ENCODE data around the gene MAN2B2. TPM values are rescaled to one million over a fixed set of nuclear protein-coding genes. Genes with fewer than 3 reads are reported as not detected.

Gene MAN2B2
- total RNA-seq, 2 experiments from 2014 or later = 36.1 to 36.7 TPM

DNA sequence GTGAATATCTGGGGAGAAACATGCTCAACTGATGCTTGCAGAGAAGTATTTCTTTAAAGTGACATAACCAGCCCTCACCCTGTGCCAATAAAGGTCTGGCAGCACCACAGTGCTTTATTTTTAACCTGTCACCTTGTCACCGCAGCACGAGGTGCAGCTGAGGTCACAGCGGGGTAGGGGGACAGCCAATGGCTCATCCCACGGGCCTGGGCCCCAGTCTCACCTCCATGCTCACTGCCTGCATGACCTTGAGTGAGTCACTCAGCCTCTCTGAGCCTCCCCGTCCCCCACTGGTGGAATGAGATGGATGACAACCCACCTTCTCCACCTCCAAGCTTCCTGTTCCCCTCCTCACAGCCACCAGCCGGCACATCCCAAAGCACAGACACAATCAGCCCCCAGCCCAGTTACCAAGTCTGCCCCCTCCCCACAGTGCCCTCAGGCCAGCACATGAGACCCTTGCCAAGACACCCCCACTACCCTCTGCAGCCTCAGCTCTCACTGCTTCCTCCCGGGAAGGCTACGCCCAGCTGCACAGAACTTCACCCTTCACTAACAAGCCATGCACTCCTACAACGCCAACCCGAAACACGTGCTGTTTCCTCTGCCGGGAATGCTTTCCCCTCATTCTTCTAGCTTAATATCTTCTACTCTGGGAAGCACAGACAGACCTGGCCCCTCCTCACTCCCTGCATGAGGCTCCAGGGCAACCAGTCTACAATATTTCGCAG, 24.9 kb upstream of the MAN2B2 start:
- Mint-ChIP-seq H3K36me3 (ENCODE audit: low read depth) (no peaks in the 10 kb centered on the region), H3K4me1 (no peaks in the 10 kb centered on the region), H3K9me3 (peaks cover 5% of the 10 kb centered on the region), H3K27ac (no peak overlapping the region), H3K4me3 (no peak overlapping the region), H3K27me3 (peaks cover 7% of the 10 kb centered on the region)
- ChIA-PET CTCF (interaction anchor here (1.0 to 1.5 kb wide), 2 partner anchors 25 to 300 kb away, joined by 3 read pairs; partner anchors contain the start of gene MAN2B2), POLR2A (no interaction called here)
- DNase-seq = no peak

DNA sequence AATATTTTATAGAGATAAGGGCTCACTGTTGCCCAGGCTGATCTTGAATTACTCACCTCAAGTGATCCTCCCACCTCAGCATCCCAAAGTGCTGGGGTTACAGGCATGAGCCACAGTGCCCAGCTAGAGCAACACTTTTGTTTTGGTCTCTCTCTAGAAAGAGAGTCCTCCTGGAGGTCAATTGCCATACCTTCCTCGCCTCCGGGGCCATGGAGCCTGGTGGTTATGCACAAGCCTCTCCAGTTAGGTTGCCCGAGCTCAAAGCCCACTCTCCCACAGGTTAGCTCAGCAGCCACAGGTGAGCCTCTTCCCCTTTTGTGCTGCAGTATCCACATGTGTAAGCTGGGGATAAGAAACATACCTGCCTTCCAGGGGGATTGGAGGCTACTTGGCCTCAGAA, 24.2 kb upstream of the MAN2B2 start:
- CTCF ChIA-PET = interaction anchor here (1.0 to 1.5 kb wide), 2 partner anchors 24 to 300 kb away, joined by 3 read pairs; partner anchors contain the start of gene MAN2B2
- POLR2A ChIA-PET = no interaction called here

DNA sequence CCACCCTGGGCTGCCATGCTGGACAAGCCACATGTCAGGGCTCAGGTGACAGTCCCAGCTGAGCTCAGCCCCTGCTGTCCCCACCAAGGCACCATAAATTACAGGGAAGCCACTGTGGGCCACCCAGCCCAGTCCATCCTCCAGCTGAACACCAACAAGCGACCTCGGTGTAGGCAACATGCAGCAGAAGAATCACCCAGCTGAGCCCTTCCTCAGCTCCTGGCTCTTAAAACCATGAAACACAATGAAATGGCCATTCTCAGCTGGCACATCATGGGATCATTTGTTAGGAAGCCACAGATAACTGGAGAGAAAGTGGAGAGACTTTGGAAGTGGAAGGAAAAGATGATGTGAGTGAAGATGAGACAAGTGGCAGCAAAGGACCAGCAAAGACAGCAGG, 23.3 kb upstream of the MAN2B2 start:
- Mint-ChIP-seq H3K36me3 (ENCODE audit: low read depth) (no peaks in the 10 kb centered on the region), H3K9me3 (peaks cover 5% of the 10 kb centered on the region), H3K27ac (no peak overlapping the region), H3K4me3 (no peak overlapping the region), H3K4me1 (no peaks in the 10 kb centered on the region), H3K27me3 (peaks cover 6% of the 10 kb centered on the region)
- ChIA-PET POLR2A (no interaction called here), CTCF (no interaction called here)
- DNase-seq = no peak

More for the DNA sequence above, 24.2 kb upstream of the MAN2B2 start:
- no peak for DNase-seq
- H3K9me3 Mint-ChIP-seq = peaks cover 5% of the 10 kb centered on the region
- H3K36me3 Mint-ChIP-seq (ENCODE audit: low read depth) = no peaks in the 10 kb centered on the region
- peaks cover 7% of the 10 kb centered on the region for H3K27me3 Mint-ChIP-seq
- H3K4me3 Mint-ChIP-seq = no peak overlapping the region
- no peaks in the 10 kb centered on the region for H3K4me1 Mint-ChIP-seq
- no peak overlapping the region for H3K27ac Mint-ChIP-seq

DNA sequence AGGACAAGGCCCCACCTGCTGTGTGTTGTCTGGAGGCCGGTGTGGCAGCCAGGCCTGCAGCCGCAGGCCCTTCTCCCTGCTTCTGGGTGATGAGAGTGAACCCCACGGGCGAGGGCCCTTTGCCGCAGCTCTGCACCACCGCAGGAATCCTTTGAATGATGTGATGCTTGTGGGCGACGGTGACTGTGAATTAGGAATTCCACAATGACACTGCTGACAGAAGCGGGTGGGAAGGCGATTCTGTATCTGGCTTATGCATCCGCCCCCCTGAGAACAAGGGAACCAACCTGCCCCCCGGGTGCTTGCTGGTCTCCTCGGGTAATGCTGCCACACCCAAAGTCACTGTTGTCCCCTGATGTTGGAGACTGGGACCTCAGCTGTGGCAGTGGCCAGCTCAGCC, 19.5 kb upstream of the MAN2B2 start:
- no peak overlapping the region for H3K27ac Mint-ChIP-seq
- no peak for DNase-seq
- H3K27me3 Mint-ChIP-seq = peaks cover 22% of the 10 kb centered on the region
- POLR2A ChIA-PET = no interaction called here
- no peaks in the 10 kb centered on the region for H3K36me3 Mint-ChIP-seq (ENCODE audit: low read depth)
- H3K4me3 Mint-ChIP-seq = no peak overlapping the region
- CTCF ChIA-PET = no interaction called here
- H3K9me3 Mint-ChIP-seq = peaks cover 5% of the 10 kb centered on the region
- H3K4me1 Mint-ChIP-seq = no peaks in the 10 kb centered on the region

DNA sequence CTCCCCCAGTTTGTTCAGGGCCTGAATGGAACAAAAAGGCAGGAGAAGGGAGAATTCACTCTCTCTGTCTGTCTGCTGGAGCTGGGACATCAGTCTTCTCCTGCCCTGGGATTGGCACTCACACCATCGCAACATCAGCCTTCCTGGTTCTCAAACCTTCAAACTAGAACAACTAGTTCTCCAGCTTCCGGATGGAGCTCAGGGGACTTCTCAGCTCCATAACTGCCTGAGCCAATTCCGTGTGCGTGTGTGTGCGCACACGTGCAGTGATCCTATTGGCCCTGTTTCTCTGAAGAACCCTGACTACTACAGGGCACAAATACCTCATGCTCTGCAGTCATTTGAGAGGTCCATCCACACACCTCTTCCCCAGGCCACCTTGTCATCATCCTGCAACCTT, 18.7 kb upstream of the MAN2B2 start:
- Mint-ChIP-seq H3K4me3 (no peak overlapping the region), H3K36me3 (ENCODE audit: low read depth) (no peaks in the 10 kb centered on the region), H3K27me3 (peaks cover 28% of the 10 kb centered on the region), H3K27ac (no peak overlapping the region), H3K4me1 (peaks cover 6% of the 10 kb centered on the region), H3K9me3 (peaks cover 5% of the 10 kb centered on the region)
- DNase-seq = no peak
- POLR2A ChIA-PET = no interaction called here
- CTCF ChIA-PET = interaction anchor here (1.7 kb wide), 1 partner anchor 9 kb away, joined by 4 read pairs; no protein-coding TSS in a partner anchor

DNA sequence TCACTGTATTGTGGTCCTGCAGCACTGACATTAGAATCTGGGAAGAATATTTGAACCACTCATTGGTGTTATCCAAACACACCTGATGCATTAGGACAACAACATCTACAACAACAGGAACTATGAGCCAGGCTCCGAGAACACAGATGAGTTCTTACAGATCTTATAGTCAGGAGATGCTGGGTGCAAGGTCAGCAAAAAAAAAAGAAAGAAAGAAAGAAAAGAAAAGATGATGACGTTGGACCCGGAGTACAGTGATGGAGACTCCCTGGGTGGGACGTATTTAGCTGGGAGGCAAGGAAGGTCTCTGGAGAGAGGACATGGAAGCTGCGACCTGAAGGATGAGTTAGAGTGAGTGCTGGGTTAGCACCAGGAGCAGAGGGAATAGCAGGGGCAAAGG, 17.8 kb upstream of the MAN2B2 start:
- H3K27ac Mint-ChIP-seq = no peak overlapping the region
- H3K4me3 Mint-ChIP-seq = no peak overlapping the region
- CTCF ChIA-PET = interaction anchor here (1.7 kb wide), 1 partner anchor 10 kb away, joined by 4 read pairs; no protein-coding TSS in a partner anchor
- peaks cover 38% of the 10 kb centered on the region for H3K27me3 Mint-ChIP-seq
- no peaks in the 10 kb centered on the region for H3K36me3 Mint-ChIP-seq (ENCODE audit: low read depth)
- POLR2A ChIA-PET = no interaction called here
- H3K4me1 Mint-ChIP-seq = peaks cover 15% of the 10 kb centered on the region
- H3K9me3 Mint-ChIP-seq = peaks cover 5% of the 10 kb centered on the region
- no peak for DNase-seq

DNA sequence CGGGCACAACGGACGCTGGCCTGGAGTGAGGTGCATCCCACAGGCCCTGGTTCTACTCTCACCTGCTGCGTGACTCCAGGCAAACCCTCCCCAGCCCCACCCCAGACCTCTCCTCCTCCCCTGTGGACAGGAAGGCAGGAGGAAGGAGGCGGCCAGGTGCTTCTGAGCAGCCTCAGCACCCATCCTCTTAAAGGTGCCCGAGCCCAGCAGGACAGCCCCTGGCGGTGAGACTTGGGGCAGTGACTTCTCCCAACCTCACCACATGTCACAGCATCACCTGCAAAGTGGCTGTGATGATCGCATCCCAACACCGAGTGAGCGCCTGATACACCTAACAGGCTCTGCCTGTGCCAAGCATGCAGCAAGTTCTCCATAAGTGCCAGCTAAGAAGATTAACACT, 17.1 kb upstream of the MAN2B2 start:
- Mint-ChIP-seq H3K9me3 (no peaks in the 10 kb centered on the region), H3K36me3 (ENCODE audit: low read depth) (no peaks in the 10 kb centered on the region), H3K4me3 (no peak overlapping the region), H3K4me1 (peaks cover 16% of the 10 kb centered on the region), H3K27ac (no peak overlapping the region), H3K27me3 (peaks cover 44% of the 10 kb centered on the region)
- ChIA-PET POLR2A (no interaction called here), CTCF (interaction anchor here (1.7 kb wide), 1 partner anchor 10 kb away, joined by 4 read pairs; no protein-coding TSS in a partner anchor)
- no peak for DNase-seq

DNA sequence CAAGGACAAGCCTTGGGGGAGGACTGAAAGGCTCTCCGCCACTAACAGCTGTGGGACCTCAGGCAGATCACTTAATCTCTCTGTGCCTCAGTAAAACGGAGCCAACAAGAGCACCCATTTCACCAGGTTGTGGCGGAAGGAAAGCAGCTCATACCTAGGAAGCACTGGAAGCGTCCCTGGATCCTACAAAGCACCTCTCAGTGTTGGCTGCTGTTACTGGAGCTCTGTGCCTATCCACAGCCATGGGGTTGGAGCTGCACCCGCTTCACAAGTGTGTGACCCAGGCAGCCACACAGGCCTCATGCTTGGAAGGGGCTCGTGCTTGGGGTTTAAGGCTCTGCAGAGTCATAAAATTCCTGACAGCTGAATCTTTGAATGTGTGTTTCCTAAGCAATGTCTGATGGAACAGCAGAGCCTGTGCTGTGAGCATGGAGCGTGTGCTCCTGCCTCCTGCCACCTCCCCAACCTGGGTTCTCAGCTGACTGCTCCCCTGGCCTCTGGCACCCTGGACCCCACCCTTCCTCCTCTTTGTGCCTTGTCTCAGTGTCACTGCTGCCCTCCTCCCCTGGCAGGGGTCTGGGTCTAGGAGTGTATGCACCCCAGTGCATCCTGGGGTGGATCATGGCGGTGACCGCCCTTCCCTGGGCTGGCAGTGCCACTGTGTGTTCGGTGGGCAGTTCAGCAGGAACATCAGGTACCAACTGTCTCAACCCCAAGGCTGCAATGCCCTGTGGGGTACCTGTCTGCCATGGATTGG, 14.4 kb upstream of the MAN2B2 start:
- peaks cover 59% of the 10 kb centered on the region for H3K27me3 Mint-ChIP-seq
- ChIA-PET POLR2A (no interaction called here), CTCF (interaction anchor here (2.6 to 3.5 kb wide), 2 partner anchors 13 to 14 kb away, joined by 6 to 12 read pairs; partner anchors contain the start of gene MAN2B2)

DNA sequence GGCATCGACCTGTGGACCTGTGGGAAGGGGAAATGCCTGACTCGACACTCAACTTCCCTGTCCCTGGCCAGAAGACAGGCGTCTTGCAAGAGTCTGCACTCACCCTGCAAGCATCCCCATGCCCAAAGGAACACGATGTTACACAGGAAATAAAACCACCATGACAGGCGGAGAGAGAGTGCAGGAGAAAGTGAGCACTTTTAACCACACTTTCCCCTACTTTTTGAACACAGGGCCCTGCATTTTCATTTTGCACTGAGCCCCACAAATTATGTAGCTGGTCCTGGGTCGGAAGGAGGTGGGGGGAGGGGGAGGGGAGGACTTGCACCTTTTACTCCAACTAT, 13.8 kb upstream of the MAN2B2 start:
- Mint-ChIP-seq H3K9me3 (peaks cover 3% of the 10 kb centered on the region), H3K36me3 (ENCODE audit: low read depth) (no peaks in the 10 kb centered on the region), H3K4me3 (no peak overlapping the region), H3K27me3 (peaks cover 65% of the 10 kb centered on the region), H3K27ac (no peak overlapping the region), H3K4me1 (peaks cover 16% of the 10 kb centered on the region)
- DNase-seq = no peak
- ChIA-PET CTCF (interaction anchor here (2.6 to 3.5 kb wide), 2 partner anchors 14 kb away, joined by 6 to 12 read pairs; partner anchors contain the start of gene MAN2B2), POLR2A (no interaction called here)

More for the DNA sequence above, 14.4 kb upstream of the MAN2B2 start:
- peaks cover 16% of the 10 kb centered on the region for H3K4me1 Mint-ChIP-seq
- peaks cover 3% of the 10 kb centered on the region for H3K9me3 Mint-ChIP-seq
- H3K27ac Mint-ChIP-seq = no peak overlapping the region
- no peak overlapping the region for H3K4me3 Mint-ChIP-seq
- H3K36me3 Mint-ChIP-seq (ENCODE audit: low read depth) = no peaks in the 10 kb centered on the region
- DNase-seq = no peak

DNA sequence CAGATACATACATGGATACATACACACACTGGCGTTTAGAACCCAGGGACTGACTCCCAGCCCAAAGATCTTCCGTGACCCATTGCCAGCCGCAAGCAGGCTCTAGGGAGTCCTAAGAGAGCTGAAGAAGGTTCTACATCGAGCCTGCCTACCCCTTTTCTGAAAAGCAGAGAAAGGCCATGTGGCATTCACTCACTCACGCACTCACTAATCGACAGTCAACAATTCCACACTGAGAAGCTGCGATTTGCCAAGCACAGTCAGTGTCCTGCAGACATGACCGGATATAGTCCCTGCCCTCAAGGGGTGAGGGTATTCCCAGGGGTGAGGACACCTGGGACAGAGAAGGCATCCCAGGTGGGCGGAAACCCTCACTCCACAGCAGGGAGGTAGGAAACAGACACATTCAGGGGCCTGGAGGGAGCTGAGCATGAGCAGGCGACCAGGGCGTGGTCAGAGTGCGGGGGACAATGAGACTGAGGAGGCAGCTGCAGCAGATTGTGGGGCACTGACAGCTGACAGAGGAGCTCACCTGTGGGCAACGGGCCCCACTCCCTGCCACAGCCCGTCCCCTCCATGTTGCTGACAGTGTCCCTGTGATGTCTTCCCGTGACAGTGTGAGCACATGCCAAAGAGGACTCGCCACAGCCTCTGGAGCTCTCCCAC, 13.2 kb upstream of the MAN2B2 start:
- POLR2A ChIA-PET = no interaction called here
- Mint-ChIP-seq H3K4me1 (peaks cover 16% of the 10 kb centered on the region), H3K27ac (no peak overlapping the region), H3K27me3 (peaks cover 67% of the 10 kb centered on the region), H3K4me3 (no peak overlapping the region), H3K36me3 (ENCODE audit: low read depth) (no peaks in the 10 kb centered on the region), H3K9me3 (peaks cover 3% of the 10 kb centered on the region)
- CTCF ChIA-PET = interaction anchor here (2.6 to 3.5 kb wide), 2 partner anchors 13 to 15 kb away, joined by 6 to 12 read pairs; partner anchors contain the start of gene MAN2B2
- no peak for DNase-seq

DNA sequence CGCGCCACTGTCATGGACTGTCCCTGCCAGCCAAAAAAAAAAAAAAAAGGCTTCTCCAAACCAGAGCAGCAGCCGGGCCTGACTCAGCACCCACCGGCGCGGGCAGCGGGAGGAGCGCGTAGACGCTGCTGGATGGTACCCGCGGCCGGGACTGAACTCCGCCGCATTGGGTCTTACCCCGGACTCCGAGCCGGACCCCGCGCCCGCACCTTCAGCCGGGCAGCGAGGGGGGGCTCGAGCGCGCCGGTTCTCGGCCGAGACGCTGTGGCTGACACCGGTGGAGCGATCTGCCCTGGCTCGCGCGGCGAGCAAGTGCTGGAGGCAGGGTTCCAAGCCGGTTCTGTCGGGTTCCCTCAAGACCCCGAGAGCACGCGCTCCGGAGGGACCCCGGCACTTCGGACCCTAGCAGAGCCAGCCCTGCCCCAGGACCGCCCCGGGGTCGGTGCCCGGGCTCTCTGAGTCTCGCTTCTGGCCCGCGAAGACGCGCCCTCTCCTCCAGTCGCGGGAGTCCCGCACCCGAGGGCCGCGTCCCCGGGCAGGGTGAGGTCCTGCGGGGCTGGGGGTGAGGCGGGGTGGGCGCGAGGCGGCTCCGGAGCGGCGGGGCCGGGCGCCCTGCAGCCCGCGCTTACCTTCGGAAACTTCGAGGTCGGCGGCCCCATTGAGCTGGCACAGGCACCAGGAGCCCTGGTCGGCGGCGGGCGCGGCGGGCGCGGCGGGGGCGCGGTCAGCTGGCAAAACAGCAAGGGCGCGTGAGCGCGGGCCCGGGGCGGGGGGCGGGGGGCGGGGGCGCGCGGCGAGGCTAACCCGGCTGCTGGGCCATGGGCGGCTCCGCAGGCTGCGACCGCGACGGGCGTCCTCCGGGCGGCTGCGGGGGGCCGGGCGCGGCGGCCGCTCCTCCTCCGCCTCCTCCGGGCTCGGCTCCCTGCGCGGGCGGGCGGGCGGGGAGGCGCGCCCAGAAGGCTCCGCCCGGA, 11.8 kb upstream of the MAN2B2 start:
- no peaks in the 10 kb centered on the region for H3K36me3 Mint-ChIP-seq (ENCODE audit: low read depth)
- H3K9me3 Mint-ChIP-seq = peaks cover 3% of the 10 kb centered on the region
- no peak overlapping the region for H3K4me3 Mint-ChIP-seq
- ChIA-PET POLR2A (no interaction called here), CTCF (interaction anchor here (0.6 to 3.5 kb wide), 4 partner anchors 12 to 1310 kb away, joined by 3 to 12 read pairs (median 5); partner anchors contain the start of gene MAN2B2)
- DNase-seq = no peak
- peaks cover 62% of the 10 kb centered on the region for H3K27me3 Mint-ChIP-seq
- no peak overlapping the region for H3K27ac Mint-ChIP-seq
- peaks cover 16% of the 10 kb centered on the region for H3K4me1 Mint-ChIP-seq
